ENCODE measurements around the gene PSMD2. TPM values are rescaled to one million over a fixed set of nuclear protein-coding genes. Genes with fewer than 3 reads are reported as not detected.
A peak's percentile ranks its signal among the peaks of the same experiment; 100 is the strongest.

PSMD2 gene
- total RNA-seq, 1 experiment from 2014 or later = 344 TPM

DNA sequence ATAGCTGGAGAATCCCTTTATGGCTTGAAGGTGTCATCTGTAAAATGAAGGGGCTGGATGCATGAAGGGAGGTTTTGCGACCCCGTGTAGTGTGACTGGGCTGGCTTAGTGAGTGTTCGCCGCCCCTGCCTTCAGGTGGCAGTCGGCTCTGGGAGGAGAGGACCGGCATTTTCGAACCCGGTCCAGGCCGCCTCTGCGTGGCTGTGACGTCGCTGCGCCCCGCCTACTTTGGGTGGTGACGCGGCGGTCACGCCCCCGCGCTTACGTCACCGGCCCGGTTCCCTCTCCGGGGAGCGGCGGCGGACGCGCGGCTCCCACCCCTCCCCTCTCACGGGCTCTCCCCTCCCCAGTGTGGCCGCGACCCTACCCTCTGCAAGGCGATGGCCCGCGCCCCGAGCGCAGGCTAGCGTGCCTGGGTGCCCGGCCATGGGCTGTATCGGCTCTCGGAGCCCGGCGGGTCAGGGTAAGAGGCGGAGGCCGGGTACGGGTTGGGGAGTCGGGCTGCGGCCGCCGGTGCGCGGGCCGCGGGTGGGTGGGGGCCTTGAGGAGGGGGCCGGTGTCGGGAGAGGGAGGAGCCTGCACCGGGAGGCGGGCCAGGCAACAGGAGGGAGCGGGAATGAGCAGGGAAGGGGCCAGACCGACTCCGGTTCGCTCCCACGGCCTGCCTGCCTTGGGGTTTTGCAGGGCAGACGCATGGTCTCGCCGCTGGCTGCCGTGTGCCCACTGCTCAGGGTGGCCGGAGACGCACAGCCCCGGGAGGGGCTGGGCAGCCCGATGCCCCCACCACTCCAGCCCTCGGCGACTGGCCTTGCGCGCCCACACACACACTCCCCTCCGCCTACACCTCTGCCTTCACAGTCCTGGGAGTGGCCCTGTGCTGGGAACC, 36.9 kb downstream of the PSMD2 start:
- H4K20me1 ChIP-seq (ENCODE audit: control insufficient read depth, insufficient read depth, insufficient read length) = peaks cover 4% of the 10 kb centered on the region

More for the DNA sequence above, 36.9 kb downstream of the PSMD2 start:
- Histone ChIP-seq H3K4me1 (ENCODE audit: insufficient read depth, low read length) (no peaks in the 10 kb centered on the region), H3K18ac (ENCODE audit: insufficient read length, low read depth, low read length) (peak overlapping the region; percentile 88), H3K4me2 (ENCODE audit: insufficient read depth, insufficient read length, low read length) (peak overlapping the region; percentile 81), H3K23me2 (ENCODE audit: insufficient read length, low read depth, low read length, poor library complexity, severe bottlenecking) (peaks cover 10% of the 10 kb centered on the region), H3K79me1 (ENCODE audit: insufficient read depth, low read depth, low read length, poor library complexity, severe bottlenecking) (no peaks in the 10 kb centered on the region), H3K14ac (ENCODE audit: insufficient read depth, low read length) (peak overlapping the region; percentile 80), H3K23ac (ENCODE audit: insufficient read length, low read depth, low read length) (no peak overlapping the region), H3K27me3 (ENCODE audit: insufficient read depth, low read length) (no peaks in the 10 kb centered on the region), H4K8ac (replicated peaks; ENCODE audit: insufficient read length, low read depth, low read length) (no peak overlapping the region), H3K56ac (ENCODE audit: insufficient read length, low read depth, low read length) (no peak overlapping the region), H2BK20ac (ENCODE audit: low read depth, low read length, poor library complexity, severe bottlenecking) (no peak overlapping the region), H2AFZ (ENCODE audit: low read length) (no peak overlapping the region), H2BK5ac (ENCODE audit: insufficient read length, low read length) (no peak overlapping the region), H2BK120ac (ENCODE audit: low read depth, low read length, poor library complexity, severe bottlenecking) (no peak overlapping the region), H2AK5ac (ENCODE audit: insufficient read length, low read length) (no peak overlapping the region), H3K9ac (ENCODE audit: extremely low read depth, insufficient read length, low read length) (peak overlapping the region; percentile 31), H2BK15ac (ENCODE audit: low read depth, low read length) (no peak overlapping the region), H2BK12ac (ENCODE audit: insufficient read length, low read depth, low read length) (no peak overlapping the region), H3K27ac (ENCODE audit: insufficient read length, low read depth, low read length) (peak overlapping the region; percentile 10), H3K9me3 (ENCODE audit: control insufficient read depth, low read depth, low read length) (no peaks in the 10 kb centered on the region), H4K5ac (ENCODE audit: insufficient read length, low read depth, low read length) (no peak overlapping the region), H3K4ac (ENCODE audit: low read depth, low read length) (no peak overlapping the region), H3T11ph (ENCODE audit: low read length) (no peak overlapping the region), H4K91ac (ENCODE audit: insufficient read length, low read depth, low read length) (no peak overlapping the region), H3K79me2 (ENCODE audit: insufficient read depth, low read length) (no peaks in the 10 kb centered on the region)
- H3K36me3 Mint-ChIP-seq (ENCODE audit: insufficient read depth in 1 of 3, low read depth in 3 of 3) = peaks cover 35 to 51% (median 42%) of the 10 kb centered on the region in 3 experiments
- H3K4me3 Mint-ChIP-seq = peak overlapping the region; percentile 86 to 93
- WGBS (ENCODE audit: extremely low coverage, insufficient read length, low lambda C conversion rate) = no CpG with 5 or more reads among the region's 77 CpGs
- peak overlapping the region; percentile 90 to 98 (median 98) for H3K27ac Mint-ChIP-seq
- peak; percentile 92 for DNase-seq
- H3K27me3 Mint-ChIP-seq (ENCODE audit: low read depth) = no peaks in the 10 kb centered on the region; the same call in none of the 2 replicates
- H3K4me1 Mint-ChIP-seq = peaks cover 34 to 37% of the 10 kb centered on the region in 2 experiments
- TF ChIP-seq CTCF (conservative IDR thresholded peaks at IDR 0.05) = 0 out of 3 replicates have a peak, but pooled peaks have one; percentile 20
- H3K9me3 Mint-ChIP-seq = no peaks in the 10 kb centered on the region; a peak in 1 of 5 replicates
